ENCODE results near the gene RAB44.
"Not testable (repeated sequence)": the region's sequence is repeated elsewhere in the genome, so short reads cannot be mapped to it uniquely, and the experiment has no call there.

RAB44 gene

DNA sequence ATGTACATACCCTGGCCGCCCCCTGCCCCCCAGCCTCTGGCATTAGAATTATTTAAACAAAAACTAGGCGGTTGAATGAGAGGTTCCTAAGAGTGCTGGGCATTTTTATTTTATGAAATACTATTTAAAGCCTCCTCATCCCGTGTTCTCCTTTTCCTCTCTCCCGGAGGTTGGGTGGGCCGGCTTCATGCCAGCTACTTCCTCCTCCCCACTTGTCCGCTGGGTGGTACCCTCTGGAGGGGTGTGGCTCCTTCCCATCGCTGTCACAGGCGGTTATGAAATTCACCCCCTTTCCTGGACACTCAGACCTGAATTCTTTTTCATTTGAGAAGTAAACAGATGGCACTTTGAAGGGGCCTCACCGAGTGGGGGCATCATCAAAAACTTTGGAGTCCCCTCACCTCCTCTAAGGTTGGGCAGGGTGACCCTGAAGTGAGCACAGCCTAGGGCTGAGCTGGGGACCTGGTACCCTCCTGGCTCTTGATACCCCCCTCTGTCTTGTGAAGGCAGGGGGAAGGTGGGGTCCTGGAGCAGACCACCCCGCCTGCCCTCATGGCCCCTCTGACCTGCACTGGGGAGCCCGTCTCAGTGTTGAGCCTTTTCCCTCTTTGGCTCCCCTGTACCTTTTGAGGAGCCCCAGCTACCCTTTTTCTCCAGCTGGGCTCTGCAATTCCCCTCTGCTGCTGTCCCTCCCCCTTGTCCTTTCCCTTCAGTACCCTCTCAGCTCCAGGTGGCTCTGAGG, 11.5 kb upstream of the RAB44 start:
- no peak for DNase-seq (ENCODE audit: low read depth)

DNA sequence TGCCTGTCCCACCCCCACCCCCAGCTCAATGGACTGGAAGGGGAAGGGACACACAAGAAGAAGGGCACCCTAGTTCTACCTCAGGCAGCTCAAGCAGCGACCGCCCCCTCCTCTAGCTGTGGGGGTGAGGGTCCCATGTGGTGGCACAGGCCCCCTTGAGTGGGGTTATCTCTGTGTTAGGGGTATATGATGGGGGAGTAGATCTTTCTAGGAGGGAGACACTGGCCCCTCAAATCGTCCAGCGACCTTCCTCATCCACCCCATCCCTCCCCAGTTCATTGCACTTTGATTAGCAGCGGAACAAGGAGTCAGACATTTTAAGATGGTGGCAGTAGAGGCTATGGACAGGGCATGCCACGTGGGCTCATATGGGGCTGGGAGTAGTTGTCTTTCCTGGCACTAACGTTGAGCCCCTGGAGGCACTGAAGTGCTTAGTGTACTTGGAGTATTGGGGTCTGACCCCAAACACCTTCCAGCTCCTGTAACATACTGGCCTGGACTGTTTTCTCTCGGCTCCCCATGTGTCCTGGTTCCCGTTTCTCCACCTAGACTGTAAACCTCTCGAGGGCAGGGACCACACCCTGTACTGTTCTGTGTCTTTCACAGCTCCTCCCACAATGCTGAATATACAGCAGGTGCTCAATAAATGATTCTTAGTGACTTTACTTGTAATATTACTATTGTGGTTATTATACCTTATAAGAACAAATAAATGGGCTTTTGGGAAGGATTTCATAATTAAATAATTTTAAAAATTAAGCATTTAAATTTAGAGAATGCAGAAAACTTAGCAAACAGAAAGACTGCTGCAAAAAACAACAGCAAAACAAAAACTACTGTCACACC, 10.7 kb upstream of the RAB44 start:
- no peak for DNase-seq (ENCODE audit: low read depth)

DNA sequence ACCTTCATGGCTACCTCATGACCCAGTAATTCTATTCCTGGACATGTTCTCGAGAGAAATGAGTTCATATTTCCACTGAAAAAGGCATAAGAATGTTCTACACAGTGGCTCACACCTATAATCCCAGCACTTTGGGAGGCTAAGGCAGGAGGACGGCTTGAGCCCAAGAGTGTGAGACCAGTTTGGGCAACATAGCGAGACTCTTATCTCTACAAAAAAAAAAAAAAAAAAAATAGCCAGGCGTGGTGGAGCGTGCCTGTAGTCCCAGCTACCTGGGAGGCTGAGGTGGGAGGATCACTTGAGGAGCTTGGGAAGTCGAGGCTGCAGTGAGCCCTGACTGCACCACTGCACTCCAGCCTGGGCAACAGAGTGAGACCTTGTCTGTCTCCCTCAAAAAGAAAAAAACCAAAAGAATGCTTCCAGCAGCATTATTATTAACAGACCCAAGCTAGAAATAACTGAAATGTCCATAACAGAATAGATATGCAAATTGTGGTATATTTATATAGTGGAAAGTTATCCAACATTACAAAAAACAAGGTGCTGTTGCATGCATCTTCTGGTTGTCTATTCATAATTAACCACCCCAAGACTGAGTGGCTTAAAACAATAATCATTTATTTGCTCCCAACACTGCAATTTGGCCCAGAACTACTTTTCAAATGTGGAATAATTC, 9.4 kb upstream of the RAB44 start:
- DNase-seq (ENCODE audit: low read depth): no peak

DNA sequence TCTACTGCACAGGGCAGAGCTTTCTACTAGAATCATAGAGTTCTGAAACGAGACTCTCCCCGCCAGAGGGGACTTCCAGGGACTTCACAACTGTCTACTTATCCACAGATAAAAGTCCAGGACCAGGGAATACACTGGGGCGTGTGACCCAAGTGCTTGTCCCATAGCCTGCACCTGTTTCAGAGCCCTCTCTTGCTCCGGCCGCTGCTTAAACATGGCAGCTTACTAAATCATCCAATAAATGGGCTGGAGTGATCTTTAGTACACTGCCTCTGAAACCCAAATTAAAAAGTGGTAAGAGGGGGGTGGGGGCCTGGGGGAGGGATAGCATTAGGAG, 8.9 kb upstream of the RAB44 start:
- DNase-seq (ENCODE audit: low read depth): no peak

DNA sequence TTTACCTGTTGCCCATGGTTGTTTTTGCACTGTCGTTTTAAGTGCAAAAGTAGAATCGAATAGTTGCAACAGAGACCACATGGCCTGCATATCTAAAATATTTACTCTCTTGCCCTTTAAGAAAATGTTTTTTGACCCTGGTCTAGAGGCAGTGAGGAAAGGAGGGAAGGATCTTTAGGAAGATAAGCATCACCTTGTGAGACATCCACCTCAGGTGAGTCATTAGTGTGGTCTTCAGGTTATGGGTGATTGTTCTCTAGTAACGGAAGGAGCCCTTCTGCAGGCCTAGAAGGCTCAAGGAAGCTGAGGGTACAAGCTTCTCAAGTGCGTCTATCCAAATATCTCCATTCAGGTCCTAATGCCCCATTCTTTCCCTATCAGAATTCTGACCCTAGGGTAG, 6.6 kb upstream of the RAB44 start:
- DNase-seq (ENCODE audit: low read depth): no peak

DNA sequence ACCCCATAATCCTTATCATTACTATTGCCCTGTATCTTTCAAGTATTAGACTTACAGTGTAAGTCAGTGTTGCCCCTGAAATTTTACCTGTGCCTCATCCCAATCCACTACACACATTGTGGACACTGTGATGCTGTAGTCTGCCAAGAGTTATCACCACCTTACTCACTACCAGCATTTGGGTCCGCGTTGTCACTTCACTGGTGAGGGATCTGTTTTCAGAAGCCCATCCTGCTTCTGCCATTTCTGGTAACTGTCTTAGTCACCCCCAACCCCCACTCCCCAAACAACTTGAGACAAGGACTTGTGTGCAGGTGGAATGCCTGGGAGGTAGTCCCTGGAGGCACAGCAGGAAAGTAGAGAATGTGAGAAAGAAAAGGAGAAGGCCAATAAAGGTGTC, 6.0 kb upstream of the RAB44 start:
- DNase-seq (ENCODE audit: low read depth): no peak

DNA sequence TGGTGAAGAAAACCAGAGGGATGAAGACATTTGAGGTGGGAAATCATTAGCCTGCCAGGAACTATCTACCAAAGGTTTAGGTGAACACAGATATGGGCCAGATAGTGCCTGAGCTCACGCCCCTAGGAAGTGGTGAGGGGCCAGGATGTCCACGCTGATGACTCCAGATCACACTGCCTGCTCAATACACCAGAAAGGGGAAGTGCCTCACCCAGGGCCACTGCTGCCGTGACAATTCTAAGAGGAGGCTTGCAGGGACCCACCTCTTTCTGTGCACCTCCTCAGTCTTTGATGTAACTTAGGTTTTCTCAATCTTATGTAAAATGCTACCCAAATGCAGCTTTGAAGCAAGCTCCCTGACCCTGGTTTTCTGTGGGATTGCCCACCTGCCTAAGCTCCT, 5.4 kb upstream of the RAB44 start:
- DNase-seq (ENCODE audit: low read depth): no peak

DNA sequence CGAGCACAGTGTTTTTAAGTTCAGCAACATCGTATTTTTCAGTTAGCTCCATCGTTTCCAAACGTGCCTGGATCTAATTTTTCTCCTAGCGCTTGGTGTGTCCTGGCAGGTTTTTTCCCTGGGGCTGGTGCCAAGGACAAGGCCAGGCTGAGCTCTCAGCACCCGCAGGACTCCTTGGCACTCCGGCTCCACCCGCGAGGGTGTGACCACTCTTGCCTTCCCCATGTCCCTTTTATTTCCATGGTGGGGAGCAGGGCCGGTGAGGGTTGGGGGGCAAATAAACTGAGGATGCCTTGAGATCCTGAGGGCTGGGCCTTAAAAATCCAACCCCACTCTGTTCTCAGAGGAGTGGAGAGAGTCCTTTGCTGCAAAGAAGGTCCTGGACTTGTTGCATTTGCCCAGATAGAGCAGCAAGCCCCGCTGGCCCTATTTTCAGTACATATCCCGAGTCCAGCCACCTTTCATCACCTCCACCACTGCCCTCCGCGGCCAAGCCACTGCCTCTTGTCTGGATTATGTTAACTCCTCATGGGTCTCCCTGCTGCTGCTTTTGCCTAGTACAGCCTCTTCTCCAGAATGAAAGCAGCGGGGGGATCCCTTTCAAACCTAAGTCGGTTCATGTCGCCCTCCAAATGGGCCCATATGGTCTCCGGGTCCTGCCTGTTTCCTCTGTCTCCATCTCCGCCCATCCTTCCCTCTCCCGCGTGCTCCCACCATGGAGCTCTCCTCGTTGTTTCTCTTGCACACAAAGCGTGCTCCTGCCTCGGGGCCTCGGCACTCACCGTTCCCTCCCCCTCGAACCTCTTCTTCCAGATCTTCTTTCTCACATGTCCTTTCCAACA, 4.5 kb upstream of the RAB44 start:
- no peak for DNase-seq (ENCODE audit: low read depth)

DNA sequence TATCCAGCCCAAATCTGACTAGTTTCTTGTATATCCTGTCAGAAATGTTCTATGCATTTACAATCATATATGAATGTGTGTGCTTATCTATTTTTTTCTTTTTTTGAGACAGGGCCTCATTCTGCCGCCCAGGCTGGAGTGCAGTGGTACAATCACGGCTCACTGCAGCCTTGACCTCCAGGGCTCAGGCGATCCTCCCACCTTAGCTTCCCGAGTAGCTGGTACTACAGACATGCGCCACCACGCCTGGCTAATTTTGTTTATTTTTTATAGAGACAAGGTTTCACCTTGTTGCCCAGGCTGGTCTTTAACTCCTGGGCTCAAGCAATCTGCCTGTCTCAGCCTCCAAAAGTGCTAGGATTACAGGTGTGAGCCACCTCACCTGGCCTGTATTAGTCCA, 3.0 kb upstream of the RAB44 start:
- DNase-seq (ENCODE audit: low read depth): no peak

DNA sequence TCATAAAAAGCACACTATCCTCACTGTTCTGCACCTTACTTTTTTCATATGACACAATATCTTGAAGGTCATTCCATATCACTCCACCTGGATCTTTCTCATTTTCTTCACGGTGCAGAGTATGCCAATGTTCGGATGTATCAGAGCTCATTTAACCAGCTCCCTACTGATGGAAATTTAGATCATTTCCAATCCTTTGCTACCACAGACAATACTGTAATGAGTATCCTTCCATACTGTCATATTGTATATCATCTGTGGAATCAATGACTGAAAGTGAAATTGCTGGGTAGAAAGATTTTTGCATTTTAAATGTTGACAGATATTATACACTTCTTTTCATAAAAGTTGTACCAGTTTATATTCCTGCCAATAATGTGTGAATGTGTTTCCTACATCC, 2.2 kb upstream of the RAB44 start:
- DNase-seq (ENCODE audit: low read depth): no peak

DNA sequence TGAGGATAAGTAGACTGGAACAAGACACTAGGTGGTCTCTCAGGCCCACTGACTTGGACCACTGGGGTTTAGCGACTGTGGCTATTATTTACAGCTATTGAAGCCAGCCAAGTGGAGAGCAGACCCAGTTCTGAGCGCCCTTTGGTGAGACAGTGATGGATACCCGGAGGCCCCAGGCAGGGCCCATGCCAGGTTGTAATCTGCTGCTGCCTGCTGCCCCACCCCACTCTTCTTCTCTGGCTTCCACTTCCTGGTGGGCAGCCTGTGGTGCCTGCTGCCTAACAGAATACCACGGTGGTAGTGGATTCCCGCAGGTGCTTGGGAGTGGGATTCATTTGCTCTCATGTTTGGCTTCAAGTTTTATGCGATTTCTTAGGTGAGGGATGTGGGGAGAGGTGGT, 570 bp downstream of the RAB44 start:
- DNase-seq (ENCODE audit: low read depth): no peak

DNA sequence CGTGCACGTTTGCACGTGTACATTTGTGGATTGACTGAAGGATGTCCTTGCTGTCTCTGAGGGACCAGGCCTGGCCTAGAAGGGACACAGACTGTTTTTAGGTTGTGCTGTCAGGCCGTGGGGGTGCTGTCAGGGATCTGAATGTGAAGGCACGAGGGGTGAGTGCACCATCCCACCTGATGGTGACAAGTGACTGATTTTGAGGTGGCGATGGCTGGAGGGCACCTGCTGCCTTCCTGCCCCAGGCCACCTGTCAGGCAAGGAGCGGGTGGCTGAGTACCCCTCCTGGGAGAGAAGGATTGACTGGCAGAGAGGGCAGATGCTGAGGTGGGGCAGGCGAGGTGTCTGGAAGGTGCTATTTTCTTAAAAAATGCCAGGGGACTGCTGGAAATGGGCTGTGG, 1.2 kb downstream of the RAB44 start:
- DNase-seq (ENCODE audit: low read depth): no peak

DNA sequence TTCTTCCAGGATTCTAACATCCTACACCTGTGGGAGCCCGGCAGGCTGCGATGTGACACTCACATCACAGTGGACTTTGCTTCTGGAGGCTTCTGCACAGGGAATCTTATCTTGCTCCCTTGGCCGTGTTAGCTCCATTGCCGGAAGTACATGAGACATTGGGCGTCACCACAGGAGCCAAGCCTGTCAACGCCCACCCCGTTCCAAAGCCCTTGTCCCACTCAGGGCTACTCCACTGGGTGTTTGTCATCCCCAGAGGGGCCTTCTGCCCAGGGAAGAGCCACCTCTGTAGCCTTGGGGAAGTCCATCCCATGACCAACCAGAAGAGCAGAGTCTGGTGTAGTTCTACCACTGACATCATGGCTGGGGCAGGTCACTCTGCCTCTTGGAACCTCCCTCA, 1.7 kb downstream of the RAB44 start:
- DNase-seq (ENCODE audit: low read depth): no peak

DNA sequence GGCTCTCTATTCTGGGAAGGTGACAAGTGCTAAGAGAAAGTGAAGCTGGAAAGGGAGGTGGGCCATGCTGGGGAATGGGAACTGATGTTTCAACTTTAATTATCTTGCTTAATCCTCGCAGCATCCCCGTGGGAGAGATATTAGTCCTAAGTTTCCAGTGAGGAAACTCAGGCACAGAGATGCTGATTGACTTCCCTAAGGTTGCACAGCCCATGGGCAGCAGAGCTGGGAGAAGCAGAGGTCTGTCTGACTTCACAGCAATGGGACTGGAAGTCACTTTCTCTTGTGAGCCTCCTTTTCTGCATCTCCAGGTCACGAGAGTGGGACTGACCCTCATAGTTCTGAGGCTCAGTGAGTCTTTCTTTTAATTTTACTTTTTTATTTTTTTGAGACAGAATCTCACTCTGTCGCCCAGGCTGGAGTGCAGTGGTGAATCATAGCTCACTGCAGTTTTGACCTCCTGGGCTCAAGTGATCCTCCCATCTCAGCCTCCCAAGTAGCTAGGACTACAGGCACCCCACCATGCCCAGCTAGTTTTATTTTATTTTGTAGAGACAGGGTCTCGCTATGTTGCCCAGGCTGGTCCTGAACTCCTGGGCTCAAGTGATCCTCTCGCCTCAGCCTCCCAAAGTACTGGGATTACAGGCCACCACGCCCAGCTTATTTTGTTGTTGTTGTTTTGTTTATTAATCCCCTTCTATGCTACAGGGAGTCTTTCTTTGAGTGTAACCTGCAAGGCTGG, 2.6 kb downstream of the RAB44 start:
- no peak for DNase-seq (ENCODE audit: low read depth)

DNA sequence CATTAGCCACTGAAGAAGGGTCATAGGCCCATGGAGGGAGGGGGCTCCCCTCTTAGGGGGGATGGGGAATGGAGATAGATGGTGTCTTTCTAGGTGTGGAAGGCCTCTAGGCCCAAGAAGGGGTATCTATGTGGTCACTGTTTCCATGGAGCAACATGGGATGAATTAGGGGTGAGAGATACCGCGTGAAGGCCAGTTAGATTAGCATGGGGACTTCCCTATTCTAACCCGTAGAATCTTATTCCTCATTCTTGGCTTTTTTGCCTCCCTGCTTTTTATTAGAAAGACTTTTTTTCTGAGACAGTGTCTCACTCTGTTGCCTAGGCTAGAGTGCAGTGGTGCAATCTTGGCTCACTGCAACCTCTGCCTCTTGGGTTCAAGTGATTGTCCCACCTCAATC, 3.2 kb downstream of the RAB44 start:
- no peak for DNase-seq (ENCODE audit: low read depth)

DNA sequence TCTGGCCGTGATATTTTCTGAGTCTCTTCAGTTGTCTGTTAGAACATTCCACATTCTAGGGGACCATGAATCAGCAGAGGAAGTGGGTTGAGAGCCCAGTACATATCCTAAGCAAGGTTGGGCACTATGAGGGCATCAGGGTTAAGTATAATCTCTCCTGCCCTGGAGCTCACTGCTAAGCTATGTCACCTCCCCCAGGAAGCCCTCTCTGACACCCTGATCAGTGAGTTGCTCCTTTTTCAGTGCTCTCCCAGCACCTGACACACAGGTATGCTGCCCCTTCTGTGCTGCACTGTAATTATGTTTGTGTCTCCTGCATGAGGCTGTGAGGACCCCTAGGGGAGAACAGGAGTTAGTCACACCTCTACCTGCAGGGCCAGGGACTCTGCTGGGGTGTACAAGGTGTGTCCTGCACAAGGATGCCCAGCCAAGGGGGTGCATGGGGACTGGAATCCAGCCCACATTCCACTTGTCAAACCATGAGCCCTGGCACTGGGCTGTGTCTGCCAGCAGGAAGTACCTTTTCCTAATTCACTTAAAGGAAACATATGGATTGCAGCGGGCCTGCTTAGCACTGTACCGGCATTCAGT, 3.9 kb downstream of the RAB44 start:
- no peak for DNase-seq (ENCODE audit: low read depth)

DNA sequence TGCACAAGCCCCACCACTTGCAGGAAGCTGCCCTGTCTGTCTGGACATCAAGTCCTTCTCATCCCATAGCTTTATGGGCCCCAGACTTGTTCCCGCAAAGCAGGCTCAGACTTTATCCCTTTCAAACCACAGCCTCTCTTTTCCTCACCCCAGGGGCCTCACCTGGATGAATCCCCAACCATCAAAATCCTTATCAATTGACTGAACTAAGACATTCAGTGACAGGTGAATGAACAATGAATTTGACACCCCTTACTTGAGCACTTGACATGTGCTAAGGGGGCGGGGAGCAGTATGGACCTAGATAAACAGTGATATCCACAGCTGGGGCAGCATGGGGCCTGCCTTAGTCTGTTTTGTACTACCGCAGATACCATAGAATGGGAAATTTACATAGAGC, 5.0 kb downstream of the RAB44 start:
- no peak for DNase-seq (ENCODE audit: low read depth)

DNA sequence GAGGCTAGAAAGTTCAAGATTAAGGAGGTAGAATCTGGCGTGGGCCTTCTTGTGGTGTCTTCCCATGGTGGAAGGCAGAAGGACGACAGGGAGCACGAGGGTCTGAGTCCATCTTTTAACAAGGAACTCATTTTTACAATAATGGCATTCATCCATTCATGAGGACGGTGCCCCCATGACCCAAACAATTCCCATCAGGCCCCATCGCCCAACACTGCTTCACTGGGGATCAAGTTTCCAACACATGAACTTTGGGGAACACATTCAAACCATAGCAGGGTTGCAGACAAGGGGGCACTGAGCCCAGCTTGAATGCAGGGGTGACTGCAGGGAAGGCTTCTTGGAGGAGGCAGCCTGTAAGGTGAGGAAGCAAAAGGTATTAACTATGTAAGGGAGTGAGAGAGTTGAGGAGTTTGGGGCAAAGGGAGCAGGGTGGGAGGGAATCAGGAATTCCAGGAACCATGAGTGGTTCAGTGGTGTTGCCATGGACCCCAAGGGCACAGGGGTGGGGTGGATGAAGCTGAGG, 5.5 kb downstream of the RAB44 start:
- no peak for DNase-seq (ENCODE audit: low read depth)

DNA sequence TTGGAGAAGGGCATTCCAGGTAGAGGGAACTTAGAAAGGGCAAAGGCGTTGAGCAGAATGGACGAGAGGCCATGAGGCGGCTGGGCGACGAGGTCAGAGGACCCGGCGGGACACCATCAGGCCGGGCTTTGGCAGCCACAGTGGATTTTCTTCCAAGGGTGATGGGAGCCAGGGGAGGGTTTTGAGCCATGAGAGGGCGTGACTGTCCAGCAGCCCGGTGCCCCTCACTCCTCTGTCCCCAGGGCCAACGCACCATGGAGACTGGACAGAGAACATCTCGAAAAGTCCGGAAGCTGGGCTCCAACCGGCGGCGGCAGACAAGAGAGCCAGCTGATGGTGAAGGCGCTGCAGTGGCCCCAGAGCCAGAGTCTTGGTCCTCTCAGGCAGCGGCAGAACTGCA, 6.4 kb downstream of the RAB44 start:
- DNase-seq (ENCODE audit: low read depth): no peak

DNA sequence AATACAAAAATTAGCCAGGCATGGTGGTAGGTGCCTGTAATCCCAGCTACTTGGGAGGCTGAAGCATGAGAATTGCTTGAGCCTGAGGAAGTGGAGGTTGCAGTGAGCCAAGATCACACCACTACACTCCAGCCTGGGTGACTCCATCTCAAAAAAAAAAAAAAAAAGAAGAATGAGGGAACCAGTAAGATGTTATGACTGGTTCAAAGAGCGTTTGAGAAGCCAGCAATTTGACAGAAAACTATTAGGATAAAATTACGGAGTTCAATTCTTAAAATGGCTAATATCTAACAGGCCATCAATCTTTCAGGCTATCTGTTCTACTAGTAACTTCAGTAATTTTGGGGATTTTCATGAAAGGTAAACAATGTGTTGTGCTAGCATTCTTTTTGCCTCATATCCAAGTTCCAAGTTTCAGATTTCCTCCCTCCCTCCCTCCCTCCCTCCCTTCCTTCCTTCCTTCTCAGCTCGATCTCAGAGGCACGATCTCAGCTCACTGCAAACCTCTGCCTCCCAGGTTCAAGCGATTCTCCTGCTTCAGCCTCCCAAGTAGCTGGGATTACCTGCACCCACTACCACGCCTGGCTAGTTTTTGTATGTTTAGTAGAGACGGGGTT, 7.4 kb downstream of the RAB44 start:
- not testable (repeated sequence) for DNase-seq (ENCODE audit: low read depth)
